Retinal pigment epithelial cell (primary cell): Measurements from ENCODE around the gene MAPK8IP2.

Source experiments
- DNase-seq: peaks from one replicate; pipeline ENCODE4 v3.0.0-alpha.2; 2010; ENCODE audit warnings: low read depth
- H3K4me3 ChIP-seq: 2 replicates; pipeline ENCODE4 v1.5.1; 2011; ENCODE audit warnings: mild to moderate bottlenecking, low read length, control low read depth, moderate library complexity
- TF ChIP-seq, protein P1 (sequence below): conservative IDR thresholded peaks from 2 replicates; pipeline ENCODE4 v1.5.1; 2011; ENCODE audit warnings: low read depth, low read length, control low read depth, inconsistent platforms

Gene MAPK8IP2

GRCh38 chr22:50600967-50601668 lies 525 bp downstream of the MAPK8IP2 start:
- TF ChIP-seq, protein P1, sequence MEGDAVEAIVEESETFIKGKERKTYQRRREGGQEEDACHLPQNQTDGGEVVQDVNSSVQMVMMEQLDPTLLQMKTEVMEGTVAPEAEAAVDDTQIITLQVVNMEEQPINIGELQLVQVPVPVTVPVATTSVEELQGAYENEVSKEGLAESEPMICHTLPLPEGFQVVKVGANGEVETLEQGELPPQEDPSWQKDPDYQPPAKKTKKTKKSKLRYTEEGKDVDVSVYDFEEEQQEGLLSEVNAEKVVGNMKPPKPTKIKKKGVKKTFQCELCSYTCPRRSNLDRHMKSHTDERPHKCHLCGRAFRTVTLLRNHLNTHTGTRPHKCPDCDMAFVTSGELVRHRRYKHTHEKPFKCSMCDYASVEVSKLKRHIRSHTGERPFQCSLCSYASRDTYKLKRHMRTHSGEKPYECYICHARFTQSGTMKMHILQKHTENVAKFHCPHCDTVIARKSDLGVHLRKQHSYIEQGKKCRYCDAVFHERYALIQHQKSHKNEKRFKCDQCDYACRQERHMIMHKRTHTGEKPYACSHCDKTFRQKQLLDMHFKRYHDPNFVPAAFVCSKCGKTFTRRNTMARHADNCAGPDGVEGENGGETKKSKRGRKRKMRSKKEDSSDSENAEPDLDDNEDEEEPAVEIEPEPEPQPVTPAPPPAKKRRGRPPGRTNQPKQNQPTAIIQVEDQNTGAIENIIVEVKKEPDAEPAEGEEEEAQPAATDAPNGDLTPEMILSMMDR: no peak
- DNase-seq: no peak
- no peak overlapping the region for H3K4me3 ChIP-seq

- TF ChIP-seq, protein P1: no peak
- no peak overlapping the region for H3K4me3 ChIP-seq
- no peak for DNase-seq
Observed at GRCh38 chr22:50601669-50602337, 1.2 kb downstream of the MAPK8IP2 start.

DNA sequence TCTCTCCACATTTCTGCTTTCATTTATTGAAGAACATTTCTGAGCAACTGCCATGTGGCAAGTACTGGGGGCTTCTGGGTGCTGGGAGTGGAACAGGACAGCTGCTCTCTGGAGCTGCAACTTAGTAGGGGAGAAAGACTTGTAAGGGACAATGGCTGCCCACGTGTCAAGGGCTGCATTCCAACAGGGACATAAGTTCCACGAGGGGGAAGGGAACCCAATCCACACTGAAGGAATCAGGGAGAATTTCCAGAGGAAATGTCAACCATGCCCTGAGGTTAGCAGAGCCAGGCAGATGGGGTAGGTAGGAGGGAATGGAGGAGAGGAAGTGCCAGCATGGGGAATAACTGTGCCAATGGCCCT lies 1.7 kb downstream of the MAPK8IP2 start:
- TF ChIP-seq, protein P1: no peak
- DNase-seq: no peak
- no peak overlapping the region for H3K4me3 ChIP-seq

DNA sequence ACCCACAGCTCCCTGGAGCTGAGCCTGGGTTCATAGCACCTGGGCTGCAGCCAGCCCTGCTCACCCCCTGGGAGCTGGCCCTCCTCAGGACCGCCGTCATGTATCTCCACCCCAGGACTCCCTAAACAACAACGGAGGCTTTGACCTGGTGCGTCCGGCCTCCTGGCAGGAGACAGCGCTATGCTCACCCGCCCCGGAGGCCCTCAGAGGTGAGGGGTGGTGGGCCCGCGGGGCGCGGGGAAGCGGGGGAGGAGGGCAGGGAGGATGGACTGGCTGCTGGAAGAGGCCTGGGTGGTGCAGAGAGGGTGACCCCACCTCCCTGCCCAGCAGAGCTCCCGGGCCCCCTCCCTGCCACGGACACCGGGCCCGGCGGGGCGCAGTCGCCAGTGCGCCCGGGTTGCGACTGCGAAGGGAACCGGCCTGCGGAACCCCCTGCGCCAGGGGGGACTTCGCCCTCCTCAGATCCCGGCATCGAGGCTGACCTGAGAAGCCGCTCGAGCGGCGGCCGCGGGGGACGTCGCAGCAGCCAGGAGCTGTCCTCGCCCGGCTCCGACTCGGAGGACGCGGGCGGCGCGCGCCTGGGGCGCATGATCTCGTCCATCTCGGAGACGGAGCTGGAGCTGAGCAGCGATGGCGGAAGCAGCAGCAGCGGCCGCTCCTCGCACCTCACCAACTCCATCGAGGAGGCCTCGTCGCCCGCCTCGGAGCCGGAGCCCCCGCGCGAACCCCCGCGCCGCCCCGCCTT lies 3.1 kb downstream of the MAPK8IP2 start:
- TF ChIP-seq, protein P1: no peak
- no peak for DNase-seq
- H3K4me3 ChIP-seq: no peak overlapping the region

DNA sequence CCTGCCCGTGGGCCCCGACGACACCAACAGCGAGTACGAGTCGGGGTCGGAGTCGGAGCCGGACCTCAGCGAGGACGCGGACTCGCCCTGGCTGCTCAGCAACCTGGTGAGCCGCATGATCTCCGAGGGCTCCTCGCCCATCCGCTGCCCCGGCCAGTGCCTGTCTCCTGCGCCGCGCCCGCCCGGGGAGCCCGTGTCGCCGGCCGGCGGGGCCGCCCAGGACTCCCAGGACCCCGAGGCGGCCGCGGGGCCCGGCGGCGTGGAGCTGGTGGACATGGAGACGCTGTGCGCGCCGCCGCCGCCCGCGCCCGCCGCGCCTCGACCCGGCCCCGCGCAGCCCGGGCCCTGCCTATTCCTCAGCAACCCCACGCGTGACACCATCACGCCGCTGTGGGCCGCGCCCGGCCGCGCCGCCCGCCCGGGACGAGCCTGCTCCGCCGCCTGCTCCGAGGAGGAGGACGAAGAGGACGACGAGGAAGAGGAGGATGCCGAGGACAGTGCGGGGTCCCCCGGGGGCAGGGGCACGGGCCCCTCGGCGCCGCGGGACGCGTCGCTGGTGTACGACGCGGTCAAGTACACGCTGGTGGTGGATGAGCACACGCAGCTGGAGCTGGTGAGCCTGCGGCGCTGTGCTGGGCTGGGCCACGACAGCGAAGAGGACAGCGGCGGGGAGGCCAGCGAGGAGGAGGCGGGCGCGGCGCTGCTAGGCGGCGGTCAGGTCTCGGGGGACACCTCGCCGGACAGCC lies 3.8 kb downstream of the MAPK8IP2 start:
- no peak overlapping the region for H3K4me3 ChIP-seq
- TF ChIP-seq, protein P1: no peak
- DNase-seq: no peak

GRCh38 chr22:50605002-50605612 lies 4.5 kb downstream of the MAPK8IP2 start:
- DNase-seq: no peak
- TF ChIP-seq, protein P1: no peak
- no peak overlapping the region for H3K4me3 ChIP-seq
